Measurements from ENCODE around the gene NDST4. TPM values are rescaled to one million over a fixed set of nuclear protein-coding genes. Genes with fewer than 3 reads are reported as not detected.

The NDST4 gene
- total RNA-seq, 4 donors from 2014 or later, result not detected

GRCh38 chr4:114879916-114880669, 233.3 kb downstream of the NDST4 start:
- Histone ChIP-seq H3K36me3 (no peaks in the 10 kb centered on the region), H3K27me3 (no peaks in the 10 kb centered on the region), H3K4me3 (no peak overlapping the region), H3K4me1 (peaks cover 0 to 13% (median 0%) of the 10 kb centered on the region in 3 donors), H3K9me3 (no peaks in the 10 kb centered on the region), H3K27ac (no peak overlapping the region)
- TF ChIP-seq EP300 (IDR thresholded peaks at IDR 0.05) (no peak), CTCF (IDR thresholded peaks at IDR 0.05) (no peak), POLR2AphosphoS5 (IDR thresholded peaks at IDR 0.05) (no peak), POLR2A (IDR thresholded peaks at IDR 0.05) (no peak)
- no peak for ATAC-seq
- 41 to 47% methylated on average over 3 of the region's 3 CpGs for WGBS, 2 donors (ENCODE audit: low coverage in 1 of 2)

- Histone ChIP-seq H3K9me3 (no peaks in the 10 kb centered on the region), H3K36me3 (no peaks in the 10 kb centered on the region), H3K4me1 (peaks cover 0 to 17% (median 0%) of the 10 kb centered on the region in 3 donors), H3K4me3 (no peak overlapping the region), H3K27me3 (no peaks in the 10 kb centered on the region), H3K27ac (no peak overlapping the region)
- no peak for TF ChIP-seq CTCF (IDR thresholded peaks at IDR 0.05)
- TF ChIP-seq EP300 (IDR thresholded peaks at IDR 0.05), result no peak
- TF ChIP-seq POLR2AphosphoS5 (IDR thresholded peaks at IDR 0.05), result no peak
- no peak for TF ChIP-seq POLR2A (IDR thresholded peaks at IDR 0.05)
- no peak for ATAC-seq
Measured at GRCh38 chr4:114875630-114876029, 237.8 kb downstream of the NDST4 start.

- no peak for TF ChIP-seq EP300 (IDR thresholded peaks at IDR 0.05)
- TF ChIP-seq CTCF (IDR thresholded peaks at IDR 0.05), result no peak
Measured at GRCh38 chr4:114874321-114874720, 239.1 kb downstream of the NDST4 start.

GRCh38 chr4:114870987-114871386, 242.4 kb downstream of the NDST4 start:
- WGBS, 2 donors (ENCODE audit: low coverage in 1 of 2), result 63 to 68% methylated on average over 1 of the region's 1 CpG
- H3K4me3 ChIP-seq, result no peak overlapping the region
- no peak for ATAC-seq
- H3K27me3 ChIP-seq, result no peaks in the 10 kb centered on the region
- TF ChIP-seq CTCF (IDR thresholded peaks at IDR 0.05), result no peak
- TF ChIP-seq POLR2AphosphoS5 (IDR thresholded peaks at IDR 0.05), result no peak
- no peak for TF ChIP-seq POLR2A (IDR thresholded peaks at IDR 0.05)
- no peak for TF ChIP-seq EP300 (IDR thresholded peaks at IDR 0.05)
- no peaks in the 10 kb centered on the region for H3K9me3 ChIP-seq
- H3K27ac ChIP-seq, result no peak overlapping the region
- H3K4me1 ChIP-seq, result peaks cover 0 to 7% (median 0%) of the 10 kb centered on the region in 3 donors
- no peaks in the 10 kb centered on the region for H3K36me3 ChIP-seq

More at GRCh38 chr4:114874321-114874720, 239.1 kb downstream of the NDST4 start:
- Histone ChIP-seq H3K27me3 (no peaks in the 10 kb centered on the region), H3K4me1 (peaks cover 0 to 17% (median 0%) of the 10 kb centered on the region in 3 donors), H3K9me3 (no peaks in the 10 kb centered on the region), H3K27ac (no peak overlapping the region), H3K36me3 (no peaks in the 10 kb centered on the region), H3K4me3 (no peak overlapping the region)
- no peak for ATAC-seq
- WGBS, 2 donors (ENCODE audit: low coverage in 1 of 2), result 70 to 90% methylated on average over 1 of the region's 1 CpG
